ENCODE measurements around the gene NEU3. TPM values are rescaled to one million over a fixed set of nuclear protein-coding genes. Genes with fewer than 3 reads are reported as not detected.

NEU3 gene
- total RNA-seq, 4 donors from 2014 or later: 10.9 to 50.0 (median 13.3) TPM

DNA sequence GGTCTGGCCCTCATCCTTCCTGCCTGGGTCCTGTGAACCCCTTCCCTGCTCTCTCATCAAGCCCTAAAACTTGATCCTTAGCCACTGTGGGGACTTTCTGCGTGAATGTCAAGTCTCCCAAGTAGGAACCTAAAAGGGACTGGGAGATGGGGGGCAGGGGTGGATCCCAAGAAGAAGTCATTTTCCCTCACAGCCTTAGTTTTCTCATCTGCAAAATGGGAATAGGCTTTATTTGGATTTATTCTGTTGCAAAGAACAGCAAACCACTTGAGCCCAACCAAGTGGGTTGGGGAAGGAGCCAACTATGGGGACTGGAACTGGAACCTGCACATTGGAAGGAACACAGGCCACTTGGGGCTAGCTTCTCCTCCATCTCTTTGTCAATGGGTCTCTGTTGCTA is 36.8 kb downstream of the NEU3 start:
- TF ChIP-seq POLR2A (IDR thresholded peaks at IDR 0.05): no peak
- TF ChIP-seq, protein P1, sequence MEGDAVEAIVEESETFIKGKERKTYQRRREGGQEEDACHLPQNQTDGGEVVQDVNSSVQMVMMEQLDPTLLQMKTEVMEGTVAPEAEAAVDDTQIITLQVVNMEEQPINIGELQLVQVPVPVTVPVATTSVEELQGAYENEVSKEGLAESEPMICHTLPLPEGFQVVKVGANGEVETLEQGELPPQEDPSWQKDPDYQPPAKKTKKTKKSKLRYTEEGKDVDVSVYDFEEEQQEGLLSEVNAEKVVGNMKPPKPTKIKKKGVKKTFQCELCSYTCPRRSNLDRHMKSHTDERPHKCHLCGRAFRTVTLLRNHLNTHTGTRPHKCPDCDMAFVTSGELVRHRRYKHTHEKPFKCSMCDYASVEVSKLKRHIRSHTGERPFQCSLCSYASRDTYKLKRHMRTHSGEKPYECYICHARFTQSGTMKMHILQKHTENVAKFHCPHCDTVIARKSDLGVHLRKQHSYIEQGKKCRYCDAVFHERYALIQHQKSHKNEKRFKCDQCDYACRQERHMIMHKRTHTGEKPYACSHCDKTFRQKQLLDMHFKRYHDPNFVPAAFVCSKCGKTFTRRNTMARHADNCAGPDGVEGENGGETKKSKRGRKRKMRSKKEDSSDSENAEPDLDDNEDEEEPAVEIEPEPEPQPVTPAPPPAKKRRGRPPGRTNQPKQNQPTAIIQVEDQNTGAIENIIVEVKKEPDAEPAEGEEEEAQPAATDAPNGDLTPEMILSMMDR (IDR thresholded peaks at IDR 0.05): no peak
- Histone ChIP-seq H3K9me3 (no peaks in the 10 kb centered on the region), H3K27me3 (no peaks in the 10 kb centered on the region), H3K4me3 (no peak overlapping the region), H3K27ac (no peak overlapping the region), H3K36me3 (no peaks in the 10 kb centered on the region), H3K4me1 (no peaks in the 10 kb centered on the region)
- intact Hi-C loops (cut with DNase I; ENCODE audit: low total_unique reads): no loop called here
- no peak for DNase-seq

DNA sequence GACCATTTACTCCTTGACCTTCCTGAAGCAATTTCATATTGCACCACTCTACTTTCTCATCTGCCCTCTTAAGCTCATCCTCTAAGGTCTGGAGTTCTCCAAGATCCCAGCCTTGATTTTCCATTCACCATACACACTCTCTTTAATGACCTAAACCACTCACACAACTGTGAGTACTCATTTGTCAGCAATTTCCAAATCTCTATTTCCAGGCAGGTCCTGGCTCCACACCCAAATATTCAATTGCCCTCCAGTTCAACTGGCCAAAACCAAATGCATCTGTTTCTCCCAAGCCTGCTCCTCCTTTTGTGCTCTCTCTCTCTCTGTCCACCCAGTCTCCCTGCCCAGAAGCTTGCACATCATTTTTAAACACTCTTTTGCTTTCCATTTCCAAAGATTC is 39.6 kb downstream of the NEU3 start:
- H3K4me3 ChIP-seq: no peak overlapping the region
- H3K27ac ChIP-seq: no peak overlapping the region
- H3K4me1 ChIP-seq: no peaks in the 10 kb centered on the region
- no peaks in the 10 kb centered on the region for H3K9me3 ChIP-seq
- H3K36me3 ChIP-seq: no peaks in the 10 kb centered on the region
- DNase-seq: no peak
- no peak for TF ChIP-seq POLR2A (IDR thresholded peaks at IDR 0.05)
- TF ChIP-seq, protein P1 (IDR thresholded peaks at IDR 0.05): no peak
- no peaks in the 10 kb centered on the region for H3K27me3 ChIP-seq
- intact Hi-C loops (cut with DNase I; ENCODE audit: low total_unique reads): no loop called here

DNA sequence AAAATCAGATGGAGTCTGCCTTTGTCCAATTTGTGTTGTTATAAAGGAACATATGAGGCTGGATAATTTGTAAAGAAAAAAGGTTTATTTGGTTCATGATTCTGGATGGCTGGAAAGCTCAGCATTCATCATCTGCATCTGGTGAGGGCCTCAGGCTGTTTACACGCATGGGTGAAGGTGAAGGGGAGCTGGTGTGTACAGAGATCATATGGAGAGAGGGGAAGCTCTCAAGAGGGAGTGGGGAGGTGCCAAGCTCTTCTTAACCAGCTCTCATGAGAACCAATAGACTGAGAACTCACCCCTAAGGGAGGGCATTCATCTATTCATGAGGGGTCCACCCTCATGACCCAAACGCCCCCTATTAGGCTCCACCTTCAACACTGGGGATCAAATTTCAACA is 40.0 kb downstream of the NEU3 start:
- no peaks in the 10 kb centered on the region for H3K36me3 ChIP-seq
- no peaks in the 10 kb centered on the region for H3K4me1 ChIP-seq
- H3K27me3 ChIP-seq: no peaks in the 10 kb centered on the region
- H3K4me3 ChIP-seq: no peak overlapping the region
- no peak for DNase-seq
- intact Hi-C loops (cut with DNase I; ENCODE audit: low total_unique reads): no loop called here
- TF ChIP-seq POLR2A (IDR thresholded peaks at IDR 0.05): no peak
- TF ChIP-seq, protein P1 (IDR thresholded peaks at IDR 0.05): no peak
- no peaks in the 10 kb centered on the region for H3K9me3 ChIP-seq
- no peak overlapping the region for H3K27ac ChIP-seq

DNA sequence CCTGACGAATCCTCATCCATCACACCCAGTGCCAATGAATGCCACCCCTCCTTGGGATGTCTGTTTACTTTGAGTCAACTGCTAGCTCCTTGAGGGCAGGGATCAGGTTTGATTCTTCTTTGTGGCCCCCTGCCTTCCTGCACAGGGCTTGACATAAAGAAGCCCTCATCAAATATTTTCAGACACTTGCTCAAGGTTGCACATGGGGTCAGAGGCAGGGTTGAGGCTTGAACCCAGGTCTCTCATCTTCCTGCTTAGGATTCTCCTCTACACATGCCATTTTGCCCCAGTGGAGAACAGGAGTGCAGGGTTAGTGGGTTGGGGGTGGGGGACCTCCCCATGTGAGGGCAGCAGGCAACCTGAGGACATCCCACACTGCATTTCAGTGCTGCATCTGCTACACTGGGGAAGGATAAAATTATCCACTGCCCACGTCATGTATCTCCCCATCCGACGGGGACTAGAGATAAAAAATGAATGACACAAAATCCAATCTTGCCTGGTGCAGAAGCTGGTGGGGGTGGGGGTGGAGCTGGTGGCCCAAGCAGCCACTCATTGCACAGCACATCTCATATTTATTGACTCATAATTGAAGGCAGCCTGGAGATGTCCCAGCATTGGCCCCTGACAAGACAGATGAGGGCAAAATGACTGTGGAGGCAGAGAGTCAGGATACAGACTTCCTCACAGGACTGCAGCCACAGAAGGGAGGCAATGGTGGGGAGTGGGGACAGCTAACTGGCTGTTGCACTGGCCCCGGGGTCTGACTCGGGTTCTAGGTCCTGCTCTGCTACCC is 41.3 kb downstream of the NEU3 start:
- TF ChIP-seq, protein P1 (IDR thresholded peaks at IDR 0.05): no peak
- no peak for TF ChIP-seq POLR2A (IDR thresholded peaks at IDR 0.05)
- no peaks in the 10 kb centered on the region for H3K4me1 ChIP-seq
- intact Hi-C loops (cut with DNase I; ENCODE audit: low total_unique reads): no loop called here
- no peaks in the 10 kb centered on the region for H3K9me3 ChIP-seq
- H3K36me3 ChIP-seq: no peaks in the 10 kb centered on the region
- H3K27me3 ChIP-seq: no peaks in the 10 kb centered on the region
- DNase-seq: no peak
- no peak overlapping the region for H3K27ac ChIP-seq
- no peak overlapping the region for H3K4me3 ChIP-seq

DNA sequence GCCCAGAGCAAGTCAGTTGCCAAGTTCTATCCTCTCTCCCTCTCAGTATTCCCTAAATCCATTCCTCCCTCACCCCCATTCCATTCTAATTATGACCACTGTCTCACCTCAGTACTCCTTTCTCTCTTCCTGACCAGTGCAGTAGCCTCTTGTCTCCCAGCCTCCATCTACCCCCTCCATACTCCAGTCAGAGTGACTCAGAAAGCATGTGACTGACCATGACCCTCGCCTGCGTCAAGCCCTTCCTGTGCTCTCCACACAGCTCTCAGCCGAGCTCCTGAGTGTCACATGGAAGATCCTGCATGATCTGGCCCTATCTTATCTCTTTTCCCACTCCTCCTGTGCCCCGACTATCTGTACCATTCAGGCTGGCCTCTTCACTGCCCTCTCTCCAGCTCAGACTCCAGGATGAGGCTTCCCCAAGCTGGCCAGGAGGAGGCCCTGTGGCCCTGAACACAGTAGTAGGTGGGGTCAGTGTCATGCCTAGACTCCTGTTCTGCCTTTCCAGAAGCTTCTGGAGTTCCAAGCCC is 42.6 kb downstream of the NEU3 start:
- Histone ChIP-seq H3K4me3 (no peak overlapping the region), H3K9me3 (no peaks in the 10 kb centered on the region), H3K36me3 (no peaks in the 10 kb centered on the region), H3K4me1 (no peaks in the 10 kb centered on the region), H3K27me3 (no peaks in the 10 kb centered on the region), H3K27ac (no peak overlapping the region)
- TF ChIP-seq, protein P1 (IDR thresholded peaks at IDR 0.05): no peak
- no peak for TF ChIP-seq POLR2A (IDR thresholded peaks at IDR 0.05)
- intact Hi-C loops (cut with DNase I; ENCODE audit: low total_unique reads): no loop called here
- no peak for DNase-seq
